HG02798 (cell line): Measurements from ENCODE around the gene FHIT.
"Not testable (repeated sequence)": the region's sequence is repeated elsewhere in the genome, so short reads cannot be mapped to it uniquely, and the experiment has no call there.

Experiments used
- ATAC-seq: cut with Tn5 transposase; IDR thresholded peaks from one replicate; pipeline ENCODE4 v1.9.1; 2021; ENCODE audit warnings: mild to moderate bottlenecking; ENCODE audit not compliant: unreplicated experiment, poor library complexity

Gene FHIT

GRCh38 chr3:61066800-61067199, 184.5 kb downstream of the FHIT start:
- ATAC-seq: peak; percentile 68

DNA sequence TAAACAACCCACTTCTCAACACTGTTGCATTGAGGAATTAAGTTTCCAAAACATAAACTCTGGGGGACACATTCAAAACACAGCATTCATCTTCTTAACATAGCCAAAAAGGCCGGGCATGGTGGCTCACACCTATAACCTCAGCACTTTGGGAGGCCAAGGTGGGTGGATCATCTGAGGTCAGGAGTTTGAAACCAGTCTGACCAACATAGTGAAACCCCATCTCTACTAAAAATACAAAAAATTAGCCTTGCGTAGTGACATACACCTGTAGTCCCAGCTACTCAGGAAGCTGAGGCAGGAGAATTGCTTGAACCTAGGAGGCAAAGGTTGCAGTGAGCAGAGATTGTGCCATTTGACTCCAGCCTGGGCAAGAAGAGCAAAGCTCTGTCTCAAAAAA, 185.0 kb downstream of the FHIT start:
- not testable (repeated sequence) for ATAC-seq

GRCh38 chr3:61065451-61066011, 185.7 kb downstream of the FHIT start:
- no peak for ATAC-seq

DNA sequence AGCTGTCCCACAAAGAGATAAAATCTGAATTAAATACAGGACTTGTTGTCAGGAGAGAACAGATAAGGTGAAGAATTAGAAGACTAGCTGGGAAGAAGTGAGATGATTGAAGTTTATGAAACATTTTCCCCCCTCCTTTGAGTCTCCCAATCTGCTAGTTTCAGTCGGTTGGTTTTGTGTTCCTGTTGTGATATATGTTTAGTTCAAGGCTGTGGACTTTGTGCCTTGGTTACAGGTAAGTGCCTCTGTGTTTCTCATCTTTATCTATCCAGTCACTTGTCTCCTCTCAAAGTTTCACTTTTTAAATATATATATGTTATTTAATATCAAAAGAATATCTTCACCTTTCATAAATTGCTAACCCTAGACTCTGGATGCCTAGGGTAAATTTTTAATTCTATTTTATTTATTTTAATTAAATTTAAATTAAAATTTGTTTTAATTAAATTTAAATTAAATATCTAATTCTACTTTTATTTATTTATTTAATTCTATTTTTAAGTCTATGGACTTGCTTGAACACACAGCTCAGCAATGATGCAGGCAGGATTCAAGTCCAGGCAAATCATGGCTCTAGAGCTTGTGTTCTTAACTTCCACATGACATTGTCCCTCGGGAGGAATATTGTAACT, 190.0 kb downstream of the FHIT start:
- no peak for ATAC-seq

- ATAC-seq: no peak
Observed at GRCh38 chr3:61060411-61060861, 190.8 kb downstream of the FHIT start.

DNA sequence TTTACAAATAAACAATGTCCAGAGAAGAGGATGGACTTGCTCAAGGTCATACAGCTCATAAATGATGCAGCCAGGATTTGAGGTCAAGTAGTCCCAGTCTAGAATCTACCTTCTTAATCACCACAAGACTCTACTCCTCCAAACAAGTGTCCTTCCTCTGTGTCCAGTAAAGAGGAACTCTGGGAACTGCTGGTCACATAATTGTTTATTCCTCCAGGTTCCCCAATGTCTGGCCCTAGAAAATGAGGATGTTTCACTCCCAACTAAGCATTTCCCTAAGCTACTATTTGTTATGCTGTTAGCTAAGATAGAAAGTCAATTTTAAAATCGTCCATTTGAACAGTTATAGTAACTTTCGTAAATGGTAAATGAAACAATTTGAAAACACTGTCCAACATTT, 192.4 kb downstream of the FHIT start:
- no peak for ATAC-seq

- ATAC-seq: no peak
Observed at GRCh38 chr3:61057464-61057863, 193.8 kb downstream of the FHIT start.

- ATAC-seq: no peak
Observed at GRCh38 chr3:61055447-61055846, 195.8 kb downstream of the FHIT start.

DNA sequence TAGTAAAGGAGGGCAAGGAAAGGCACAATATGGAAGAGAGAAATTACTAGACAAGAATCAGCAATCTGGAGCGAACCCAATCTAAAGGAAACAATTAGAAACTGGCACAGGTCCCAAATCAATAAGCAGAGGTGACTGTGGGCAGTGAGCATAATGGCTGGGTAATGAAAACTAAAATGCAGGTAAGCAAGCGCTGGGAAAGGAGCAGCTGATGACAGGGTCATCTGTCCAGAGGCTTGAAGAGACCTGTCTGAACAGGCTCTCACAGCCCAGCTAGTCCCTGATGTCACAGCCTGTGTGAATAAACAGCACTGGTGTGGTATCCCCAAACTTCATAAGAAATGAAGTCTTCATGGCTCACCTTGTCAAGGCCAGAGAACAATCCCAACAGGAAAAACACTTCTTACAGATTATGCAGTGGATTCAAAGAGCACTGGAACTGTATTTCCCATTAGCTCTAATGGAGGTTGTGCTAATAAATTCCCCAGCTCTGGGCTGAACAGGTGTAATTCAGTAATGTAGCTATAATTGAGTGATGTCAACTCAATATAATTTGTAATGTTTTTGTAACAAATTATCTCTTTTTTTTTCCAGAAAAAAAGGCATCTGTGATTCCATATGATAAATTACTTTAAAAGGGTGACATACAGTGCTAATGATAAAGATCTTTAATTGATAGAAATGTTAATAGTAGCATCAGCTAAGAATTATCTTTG, 197.3 kb downstream of the FHIT start:
- ATAC-seq: no peak

GRCh38 chr3:61052851-61053250, 198.4 kb downstream of the FHIT start:
- ATAC-seq: no peak

- no peak for ATAC-seq
Observed at GRCh38 chr3:61051666-61052065, 199.6 kb downstream of the FHIT start.

DNA sequence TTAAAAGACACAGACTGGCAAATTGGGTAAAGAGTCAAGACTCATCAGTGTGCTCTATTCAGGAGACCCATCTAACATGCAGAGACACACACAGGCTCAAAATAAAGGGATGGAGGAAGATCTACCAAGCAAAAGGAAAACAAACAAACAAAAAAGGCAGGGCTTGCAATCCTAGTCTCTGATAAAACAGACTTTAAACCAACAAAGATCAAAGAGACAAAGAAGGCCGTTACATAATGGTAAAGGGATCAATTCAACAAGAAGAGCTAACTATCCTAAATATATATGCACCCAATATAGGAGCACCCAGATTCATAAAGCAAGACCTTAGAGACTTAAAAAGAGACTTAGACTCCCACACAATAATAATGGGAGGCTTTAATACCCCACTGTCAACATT, 206.1 kb downstream of the FHIT start:
- not testable (repeated sequence) for ATAC-seq

DNA sequence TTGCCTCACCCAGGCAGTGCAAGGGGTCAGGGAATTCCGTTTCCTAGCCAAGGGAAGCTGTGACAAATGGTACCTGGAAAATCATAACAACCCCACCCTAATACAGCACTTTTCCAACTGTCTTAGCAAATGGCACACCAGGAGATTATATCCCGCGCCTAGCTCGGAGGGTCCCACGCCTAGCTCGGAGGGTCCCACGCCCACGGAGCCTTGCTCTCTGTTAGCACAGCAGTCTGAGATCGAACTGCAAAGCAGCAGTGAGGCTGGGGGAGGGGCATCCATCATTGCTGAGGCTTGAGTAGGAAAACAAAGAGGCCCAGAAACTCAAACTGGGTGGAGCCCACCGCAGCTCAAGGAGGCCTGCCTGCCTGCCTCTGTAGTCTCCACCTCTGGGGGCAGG, 208.1 kb downstream of the FHIT start:
- no peak for ATAC-seq

DNA sequence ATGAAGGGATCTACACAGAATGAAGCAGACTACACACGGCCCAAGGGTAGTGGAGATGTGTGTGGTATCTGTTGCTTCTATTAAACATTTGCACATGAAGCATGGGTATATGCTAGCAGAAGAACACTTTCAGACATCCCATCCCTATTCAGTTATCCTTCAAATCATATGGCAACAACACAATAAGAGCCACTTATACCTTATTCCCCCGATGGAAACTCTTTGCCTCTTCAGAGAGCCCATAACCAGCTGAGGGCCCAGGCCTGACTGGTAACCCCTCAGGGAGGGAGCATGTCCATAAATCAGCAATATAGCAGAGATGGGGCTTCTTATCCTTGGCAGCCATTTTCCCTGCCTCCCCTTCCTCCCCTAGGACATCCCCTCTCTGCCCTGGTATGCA, 210.6 kb downstream of the FHIT start:
- no peak for ATAC-seq

DNA sequence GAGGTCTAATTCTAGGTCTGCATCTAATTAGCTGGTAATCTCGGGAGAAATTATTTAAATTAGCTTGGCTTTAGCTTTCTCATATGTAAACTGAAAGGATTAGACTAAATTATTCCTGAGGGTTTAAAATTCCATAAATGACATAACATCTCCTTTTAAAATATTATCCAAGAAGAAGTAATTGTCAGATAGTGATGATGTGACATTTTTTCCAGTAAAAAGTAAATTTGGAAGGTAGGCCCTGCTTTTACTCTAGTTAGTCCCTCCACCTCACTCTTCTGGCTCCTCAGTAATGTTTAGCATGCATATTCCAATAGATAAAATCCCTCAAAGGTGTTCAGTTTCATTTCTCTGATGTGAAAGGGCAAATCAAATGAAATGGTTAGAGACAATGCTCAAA, 215.7 kb downstream of the FHIT start:
- no peak for ATAC-seq

- no peak for ATAC-seq
Observed at GRCh38 chr3:61032991-61033390, 218.3 kb downstream of the FHIT start.

- no peak for ATAC-seq
Observed at GRCh38 chr3:61031503-61031902, 219.7 kb downstream of the FHIT start.

DNA sequence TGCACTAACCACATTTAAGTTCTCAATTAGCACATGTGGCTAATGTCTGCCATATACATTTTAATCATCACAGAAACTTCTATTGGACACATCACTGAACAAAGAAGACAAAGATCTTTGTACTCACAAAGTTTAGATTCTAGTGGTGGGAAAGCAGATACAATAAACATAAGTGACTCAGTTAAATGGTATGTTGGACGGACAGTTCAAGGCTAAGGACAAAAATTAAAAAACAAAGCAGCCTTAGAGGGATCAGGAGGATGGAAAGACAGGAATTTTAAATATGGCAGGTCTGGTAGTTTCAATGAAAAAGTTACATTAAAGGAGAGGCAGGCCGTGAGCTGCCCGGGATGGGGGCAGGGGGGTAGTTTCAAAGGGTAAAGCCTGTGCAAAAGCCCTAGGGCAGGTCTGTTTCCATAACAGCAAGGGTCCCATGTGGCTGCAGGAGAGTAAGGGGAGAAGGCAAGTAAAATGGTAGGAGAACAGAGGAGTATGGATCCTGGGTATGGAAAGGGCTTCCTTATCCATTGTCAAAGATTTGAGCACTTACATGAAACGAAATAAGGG, 220.7 kb downstream of the FHIT start:
- no peak for ATAC-seq

DNA sequence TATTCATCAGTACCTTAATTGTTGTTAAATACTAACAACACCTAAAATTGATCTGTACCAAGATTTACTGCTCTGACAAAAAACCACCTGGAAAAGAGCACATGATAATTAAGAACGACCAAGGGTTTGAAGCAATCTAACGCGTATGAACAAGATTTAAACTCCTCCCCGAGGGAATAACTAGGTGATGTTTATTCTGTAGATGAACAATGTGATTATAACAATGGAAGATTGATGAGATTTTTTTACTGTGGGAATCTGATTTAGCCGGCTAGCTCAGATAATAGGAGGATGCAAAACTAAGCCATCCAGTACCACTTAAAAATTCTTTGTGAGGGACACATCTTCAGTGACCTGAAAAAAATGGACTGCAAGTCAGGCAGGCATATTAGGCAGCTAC, 222.1 kb downstream of the FHIT start:
- no peak for ATAC-seq

GRCh38 chr3:61018807-61019206, 232.4 kb downstream of the FHIT start:
- ATAC-seq: no peak

GRCh38 chr3:61017028-61017427, 234.2 kb downstream of the FHIT start:
- not testable (repeated sequence) for ATAC-seq
